NCI-H2196 (cell line): Measurements from ENCODE around the gene GRM7.

Source experiments
- DNase-seq: peaks from one replicate; lab custom pipeline; 2025; ENCODE audit not compliant: unreplicated experiment; lab: John Stamatoyannopoulos, UW

The GRM7 gene

DNA sequence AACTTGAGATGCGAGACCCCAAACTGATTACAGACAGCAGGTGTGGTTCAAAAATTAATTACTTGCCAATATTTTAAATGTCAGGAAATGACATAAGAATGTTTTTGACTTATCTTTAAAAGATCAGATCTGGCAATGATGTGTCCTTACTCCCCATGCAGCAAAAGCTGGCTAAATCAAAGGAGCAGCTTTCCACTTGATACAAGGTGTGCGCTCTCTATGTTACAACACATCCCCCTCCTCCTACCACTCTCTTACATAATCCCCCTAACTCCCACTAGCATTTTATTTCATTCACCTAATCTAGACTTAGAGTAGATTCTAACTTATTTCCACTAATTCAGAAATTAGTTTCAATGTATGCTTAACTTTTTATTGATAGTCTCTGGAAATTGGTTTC lies 609.0 kb downstream of the GRM7 start:
- DNase-seq = no peak

DNA sequence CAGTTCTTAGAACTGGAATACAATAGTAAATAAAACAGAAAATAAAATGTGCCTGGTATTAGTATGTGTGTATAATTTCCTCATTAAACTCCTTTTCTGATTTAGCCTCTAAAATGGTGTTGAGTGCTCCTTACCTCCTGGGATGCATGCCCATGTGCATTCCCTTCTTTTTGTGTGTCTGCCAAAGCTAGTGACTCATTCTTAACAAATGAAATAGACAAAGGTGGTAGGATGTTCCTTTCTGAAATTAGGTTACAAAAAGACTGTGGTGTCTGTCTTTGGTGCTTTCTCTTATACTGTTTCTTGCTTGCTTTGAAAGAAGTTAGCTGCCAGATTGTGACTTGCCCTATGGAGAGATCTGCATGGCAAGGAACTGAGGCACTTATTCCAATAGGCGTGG lies 623.7 kb downstream of the GRM7 start:
- no peak for DNase-seq

DNA sequence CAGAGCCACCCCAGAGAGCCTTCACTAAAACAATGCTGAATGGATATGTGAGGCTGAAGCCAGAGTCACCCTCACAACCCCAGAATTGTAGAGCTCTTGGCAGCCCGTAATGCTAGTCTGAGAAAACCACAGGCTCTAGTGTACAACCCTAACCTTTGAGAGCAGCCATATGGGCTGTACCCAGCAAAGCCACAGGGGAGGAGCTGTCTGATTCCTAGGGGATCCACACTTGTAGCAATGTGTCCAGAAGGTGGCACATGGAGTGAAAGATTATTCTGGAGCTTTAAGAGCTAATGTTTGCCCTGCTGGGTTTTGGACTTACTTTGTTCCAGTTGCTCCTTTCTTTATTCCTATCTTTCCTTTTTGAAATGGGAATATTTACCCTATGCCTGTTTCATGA lies 626.8 kb downstream of the GRM7 start:
- no peak for DNase-seq

DNA sequence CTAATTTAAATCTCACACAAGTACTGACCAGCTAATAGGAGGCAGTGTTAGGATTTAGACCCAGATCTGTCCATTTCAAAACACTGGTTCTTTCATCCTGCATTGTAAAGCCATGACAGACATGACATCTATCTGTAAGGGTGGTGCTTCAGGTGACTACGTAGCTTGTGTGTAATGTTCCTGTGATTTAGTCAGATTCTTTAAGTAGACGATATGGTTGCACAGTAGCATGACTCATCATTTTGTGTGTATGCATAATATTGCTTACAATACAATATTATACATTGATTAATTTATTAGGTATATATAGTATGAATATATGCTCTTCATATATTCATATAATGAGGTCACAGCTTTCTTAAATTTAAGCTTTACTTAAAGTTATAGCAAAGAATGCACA lies 628.5 kb downstream of the GRM7 start:
- DNase-seq = no peak

DNA sequence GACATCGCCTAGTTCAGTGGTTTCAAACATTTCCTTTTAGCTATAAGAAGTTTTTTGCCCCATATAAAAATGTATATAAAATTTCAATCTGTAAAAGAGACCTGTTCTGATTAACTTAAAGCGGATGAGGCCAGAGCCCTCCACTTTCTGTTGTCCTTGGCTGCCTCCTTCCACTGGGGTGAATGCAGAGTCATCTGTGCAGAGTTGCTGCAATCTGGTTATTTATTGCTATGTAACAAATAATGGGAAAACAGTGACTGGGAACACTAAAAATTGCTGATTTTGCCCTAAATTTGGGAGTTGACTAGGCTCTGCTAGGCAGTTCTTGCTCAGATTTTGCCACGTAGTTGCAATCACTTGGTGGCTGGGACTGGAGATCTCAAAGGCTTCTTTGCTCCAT lies 637.8 kb downstream of the GRM7 start:
- DNase-seq = no peak

- no peak for DNase-seq
These were observed 642.5 kb downstream of the GRM7 start for GRCh38 chr3:7503431-7503830.

DNA sequence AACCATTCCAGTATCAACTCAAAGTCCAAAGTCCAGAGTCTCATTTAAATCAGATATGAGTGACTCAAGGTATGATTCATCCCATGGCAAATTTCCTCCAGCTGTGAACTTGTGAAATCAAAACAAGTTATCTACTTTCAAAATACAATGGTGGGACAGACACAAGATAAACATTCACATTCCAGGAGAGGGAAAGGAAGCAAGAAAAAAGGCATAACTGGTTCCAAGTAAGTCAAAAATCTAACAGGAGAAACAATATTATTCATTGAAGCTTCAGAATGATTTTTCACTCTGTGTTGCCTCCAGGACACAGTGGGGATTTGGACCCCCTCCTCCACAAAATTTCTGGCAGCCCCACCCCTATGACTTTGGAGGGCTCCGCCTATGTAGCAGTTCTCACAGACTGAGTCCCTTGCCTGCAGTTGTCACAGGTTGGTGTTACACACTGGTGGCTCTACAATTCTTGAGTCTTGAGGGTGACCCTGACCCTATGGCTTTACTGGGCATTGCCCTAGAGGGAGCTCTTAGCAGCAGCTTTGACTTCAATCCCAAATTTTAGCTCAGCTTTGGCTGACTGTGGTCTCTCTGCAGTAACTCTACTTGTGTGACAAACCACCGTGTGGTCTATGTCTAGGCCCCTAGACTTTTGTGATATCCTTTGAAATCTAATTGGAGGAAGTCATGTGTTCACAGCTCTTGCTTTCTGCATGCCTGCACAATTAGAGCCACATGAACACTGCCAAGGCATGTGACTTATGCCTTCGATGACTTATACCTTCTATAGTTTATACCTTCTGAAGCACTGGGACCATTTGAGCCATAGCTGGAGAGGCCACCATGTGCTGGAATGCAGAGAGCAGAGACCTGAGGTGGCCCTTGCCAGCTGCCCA lies 644.2 kb downstream of the GRM7 start:
- no peak for DNase-seq

DNA sequence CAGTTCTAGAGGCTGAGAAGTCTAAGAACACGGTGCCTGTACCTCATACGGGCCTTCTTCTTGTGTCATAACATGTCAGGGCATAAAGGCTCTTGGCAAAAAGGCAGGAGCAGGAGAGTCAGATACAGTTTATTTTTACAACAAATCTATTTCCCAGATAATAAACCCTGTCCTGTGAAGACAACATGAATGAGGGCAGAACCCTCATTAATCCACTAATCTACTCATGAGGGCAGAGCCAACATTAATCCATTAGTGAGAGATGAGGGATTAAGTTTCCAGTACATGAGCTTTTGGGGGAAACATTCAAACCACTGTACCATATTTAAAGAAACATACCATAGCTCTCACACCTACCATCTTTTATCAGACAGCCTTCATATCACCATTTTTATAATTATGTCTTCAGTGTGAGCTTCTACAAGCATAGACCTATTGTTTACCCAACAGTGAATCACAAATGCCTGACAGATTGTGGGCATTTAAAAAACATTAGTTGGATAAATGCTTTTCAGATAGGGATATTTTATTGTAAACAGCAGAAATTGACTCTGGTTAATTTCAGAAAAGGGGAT lies 645.8 kb downstream of the GRM7 start:
- no peak for DNase-seq

GRCh38 chr3:7508821-7509220 lies 647.9 kb downstream of the GRM7 start:
- DNase-seq = no peak

GRCh38 chr3:7512048-7512447 lies 651.1 kb downstream of the GRM7 start:
- no peak for DNase-seq

- DNase-seq = no peak
These were observed 657.1 kb downstream of the GRM7 start for GRCh38 chr3:7518026-7518425.

- no peak for DNase-seq
These were observed 657.5 kb downstream of the GRM7 start for GRCh38 chr3:7518456-7518855.

GRCh38 chr3:7520059-7520458 lies 659.1 kb downstream of the GRM7 start:
- no peak for DNase-seq

GRCh38 chr3:7520593-7520992 lies 659.7 kb downstream of the GRM7 start:
- DNase-seq = no peak

DNA sequence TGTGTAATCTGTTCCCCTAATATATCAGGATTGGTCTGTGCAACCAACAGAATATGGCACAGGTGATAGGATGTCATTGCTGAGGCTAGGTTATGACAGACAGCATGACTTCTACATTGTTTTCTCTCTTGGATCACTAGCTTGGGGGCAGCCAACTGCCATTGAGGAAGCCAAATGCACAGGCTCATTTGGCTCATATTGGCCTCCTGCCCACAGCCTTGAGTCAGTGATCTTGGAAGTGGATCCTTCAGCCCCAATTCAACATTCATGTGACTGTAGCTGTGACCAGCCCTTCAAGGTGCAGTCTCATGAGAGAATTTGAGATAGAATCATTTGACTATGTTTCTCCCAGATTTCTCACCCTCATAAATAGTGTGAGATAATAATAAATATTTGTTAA lies 675.6 kb downstream of the GRM7 start:
- no peak for DNase-seq

GRCh38 chr3:7536921-7537320 lies 676.0 kb downstream of the GRM7 start:
- no peak for DNase-seq

DNA sequence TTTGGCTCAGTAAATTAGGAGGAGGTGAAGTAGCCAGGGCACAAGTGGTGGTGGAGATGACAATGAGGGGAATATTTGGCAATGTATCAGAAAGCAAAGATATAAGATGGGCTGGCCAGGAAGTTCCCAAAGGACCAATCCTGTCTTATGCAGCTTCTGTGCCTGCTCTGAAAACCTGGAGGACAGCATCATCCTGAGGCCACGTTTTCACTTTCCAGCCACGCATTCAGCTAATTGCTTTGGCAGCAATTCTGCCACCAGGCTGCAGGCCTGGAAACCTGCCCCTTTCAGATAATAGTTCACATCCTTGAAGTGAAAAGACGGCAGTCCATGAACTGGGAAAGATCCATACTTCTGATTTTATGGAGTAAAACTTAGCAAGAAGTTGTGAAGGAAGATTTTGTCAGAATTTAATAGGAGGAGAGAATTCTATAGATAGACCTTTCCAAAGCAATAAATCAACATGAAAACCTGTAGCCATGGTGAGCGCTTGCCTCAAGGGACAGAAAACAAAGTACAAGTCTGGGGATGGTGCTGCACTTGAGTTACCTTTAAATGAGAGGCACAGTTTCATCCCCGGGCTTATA lies 682.5 kb downstream of the GRM7 start:
- no peak for DNase-seq

- DNase-seq = no peak
These were observed 684.4 kb downstream of the GRM7 start for GRCh38 chr3:7545334-7545733.

DNA sequence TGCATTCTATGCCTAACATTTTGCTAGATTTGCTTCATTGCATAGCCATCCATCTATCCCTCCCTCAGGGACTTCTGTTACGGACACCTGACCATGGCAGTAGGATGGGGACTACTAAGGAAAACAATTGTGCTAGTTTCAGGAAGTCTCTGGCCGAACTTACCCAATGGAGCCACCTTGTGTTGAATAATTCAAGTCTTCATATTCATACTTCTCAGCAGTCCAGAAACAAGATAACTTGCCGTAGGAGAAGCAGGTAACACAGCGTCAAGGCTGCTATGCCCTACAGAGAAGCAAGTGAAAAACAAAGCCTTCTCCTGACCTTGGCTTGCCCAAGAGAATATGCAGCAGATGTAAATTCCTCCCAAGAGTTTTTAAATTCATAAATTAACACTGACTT lies 685.3 kb downstream of the GRM7 start:
- DNase-seq = no peak

DNA sequence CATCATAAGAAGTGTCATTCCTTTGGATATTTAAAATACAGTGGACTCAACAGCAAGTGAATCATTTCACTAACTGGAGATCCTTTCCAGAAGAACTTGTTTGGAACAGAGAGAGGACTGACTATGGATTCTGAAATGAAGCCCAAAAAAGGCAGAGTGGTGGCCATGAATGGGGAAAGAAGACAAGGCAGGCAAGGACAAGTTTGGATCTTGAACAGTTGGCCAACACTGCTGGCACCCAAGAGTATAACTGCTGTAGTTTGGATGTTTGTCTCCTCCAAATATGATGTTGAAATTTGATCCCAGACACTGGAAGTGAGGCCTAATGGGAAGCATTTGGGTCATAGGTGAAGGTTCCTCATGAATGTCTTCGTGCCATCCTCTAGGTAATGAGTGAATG lies 686.9 kb downstream of the GRM7 start:
- no peak for DNase-seq

DNA sequence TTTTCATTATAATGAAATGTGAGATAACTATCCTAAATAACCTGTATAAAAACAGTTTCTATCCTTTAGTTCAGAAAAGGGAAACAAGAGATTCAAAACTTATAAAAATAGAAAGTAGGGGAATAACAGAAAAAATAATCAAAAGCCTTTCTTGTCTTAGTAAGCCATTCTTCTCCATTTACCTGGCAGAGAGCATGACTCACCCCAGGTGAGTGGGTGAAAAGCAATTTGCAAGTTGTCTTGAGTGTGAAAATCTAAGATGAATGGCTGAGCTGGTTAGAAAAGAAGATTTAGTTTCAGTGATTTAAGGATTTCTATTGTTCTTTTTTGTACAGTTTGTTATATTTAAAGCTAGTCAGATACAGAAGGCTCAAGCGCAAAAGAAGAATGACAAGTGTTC lies 702.0 kb downstream of the GRM7 start:
- no peak for DNase-seq

DNA sequence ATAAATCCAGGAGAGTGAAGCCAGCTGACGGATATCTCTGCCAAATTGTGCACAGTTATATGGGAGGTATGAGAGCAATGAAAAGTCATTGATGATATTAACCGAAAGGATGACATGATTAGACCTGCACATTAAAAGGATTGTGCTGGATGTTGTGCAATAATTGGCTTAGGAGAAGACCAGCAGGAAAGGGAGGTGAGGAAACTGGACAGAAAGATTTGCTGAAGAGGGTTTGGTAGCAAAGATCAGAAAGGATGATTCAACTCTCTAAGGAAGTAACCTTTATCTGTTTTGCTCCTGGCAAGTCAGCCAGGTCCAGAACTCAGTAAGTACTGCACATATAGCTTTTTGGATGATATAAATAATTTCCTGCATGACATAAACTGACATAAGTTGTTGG lies 704.7 kb downstream of the GRM7 start:
- no peak for DNase-seq
